Cardiac fibroblast (primary cell): ENCODE data around the gene CD3E.

Source experiments
- DNase-seq, 2 donors: peaks; one replicate each; pipeline versions ENCODE4 v3.0.0 to v3.0.0-alpha.2; 2010; ENCODE audit warnings: low read depth in 2 of 2
- H3K4me3 ChIP-seq, 2 donors: replicated peaks in 1 of 2; 1 replicate in 1 of 2; 2 replicates in 1 of 2; pipeline ENCODE4 v1.5.1; 2011; ENCODE audit warnings: low read depth in 2 of 2, low read length in 2 of 2, mild to moderate bottlenecking in 2 of 2, moderate library complexity in 1 of 2
- CTCF ChIP-seq: IDR thresholded peaks from one replicate; pipeline ENCODE4 v1.5.1; 2011; ENCODE audit warnings: low read depth, mild to moderate bottlenecking, low read length, inconsistent platforms

CD3E gene

GRCh38 chr11:118320515-118320914, 16.0 kb downstream of the CD3E start:
- TF ChIP-seq CTCF, result no peak
- no peak for DNase-seq
- no peak overlapping the region for H3K4me3 ChIP-seq

GRCh38 chr11:118321386-118322082, 17.0 kb downstream of the CD3E start:
- TF ChIP-seq CTCF, result no peak
- no peak for DNase-seq
- H3K4me3 ChIP-seq, result no peak overlapping the region

GRCh38 chr11:118322721-118323120, 18.2 kb downstream of the CD3E start:
- H3K4me3 ChIP-seq, result no peak overlapping the region
- no peak for TF ChIP-seq CTCF
- DNase-seq, result no peak

- no peak for TF ChIP-seq CTCF
- no peak overlapping the region for H3K4me3 ChIP-seq
- no peak for DNase-seq
These were observed 20.8 kb downstream of the CD3E start for GRCh38 chr11:118325283-118325682.

- no peak for TF ChIP-seq CTCF
- no peak overlapping the region for H3K4me3 ChIP-seq
- DNase-seq, result no peak
These were observed 24.2 kb downstream of the CD3E start for GRCh38 chr11:118328745-118329144.

GRCh38 chr11:118334745-118335144, 30.2 kb downstream of the CD3E start:
- DNase-seq, result no peak
- no peak for TF ChIP-seq CTCF
- no peak overlapping the region for H3K4me3 ChIP-seq

GRCh38 chr11:118338637-118339061, 34.1 kb downstream of the CD3E start:
- peak; percentile 7 to 20 for DNase-seq
- no peak for TF ChIP-seq CTCF

More at GRCh38 chr11:118338637-118339061, 34.1 kb downstream of the CD3E start:
- no peak overlapping the region for H3K4me3 ChIP-seq
